ENCODE data around the gene GPNMB.

The GPNMB gene

DNA sequence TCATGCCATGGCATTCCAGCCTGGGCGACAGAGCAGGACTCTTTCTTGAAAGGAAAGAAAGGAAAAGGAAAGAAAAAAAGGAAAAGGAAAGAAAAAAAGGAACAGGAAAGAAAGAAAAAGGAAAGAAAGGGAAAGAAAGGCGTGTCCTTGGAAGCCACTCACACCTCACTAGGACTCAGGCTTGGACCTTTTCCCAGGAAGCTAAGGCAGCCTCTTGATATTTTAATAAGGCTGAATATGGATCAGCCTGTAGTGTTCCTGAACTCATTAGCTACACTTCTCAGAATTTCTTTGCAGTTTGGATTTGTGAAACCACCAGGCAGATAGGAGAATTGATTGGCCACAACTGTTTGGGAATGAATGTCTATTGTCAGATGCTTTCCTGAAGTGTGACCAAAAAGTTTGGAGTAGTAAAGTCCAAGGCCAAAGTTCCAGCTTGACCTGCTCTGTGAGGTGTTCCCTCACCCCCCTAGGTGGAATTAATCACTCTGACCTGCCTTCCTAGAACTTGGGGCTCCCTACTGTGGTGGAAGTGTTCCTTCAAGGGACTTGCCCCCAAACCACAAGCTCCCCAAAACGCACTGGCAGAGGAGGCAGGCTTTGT, 45.5 kb downstream of the GPNMB start:
- Histone ChIP-seq H2AFZ (ENCODE audit: low read length) (no peak overlapping the region), H3K36me3 (ENCODE audit: insufficient read depth, low read length) (no peaks in the 10 kb centered on the region), H3K4me3 (ENCODE audit: low read length, poor library complexity, severe bottlenecking) (no peak overlapping the region), H3F3A (ENCODE audit: low read depth) (no peaks in the 10 kb centered on the region), H4K20me1 (ENCODE audit: insufficient read depth, low read length, poor library complexity, severe bottlenecking) (no peaks in the 10 kb centered on the region), H3K27me3 (ENCODE audit: insufficient read depth, low read length, poor library complexity, severe bottlenecking) (peaks cover 48% of the 10 kb centered on the region), H3K9ac (ENCODE audit: low read depth, low read length, poor library complexity, severe bottlenecking) (no peak overlapping the region), H3K9me2 (replicated peaks; ENCODE audit: low read depth, low read length) (no peaks in the 10 kb centered on the region), H3K79me2 (ENCODE audit: insufficient read depth, low read length) (no peaks in the 10 kb centered on the region), H3K4me2 (ENCODE audit: low read depth, low read length, poor library complexity, severe bottlenecking) (no peak overlapping the region), H3K4me1 (ENCODE audit: insufficient read depth, low read length, poor library complexity, severe bottlenecking) (peaks cover 17% of the 10 kb centered on the region), H3K9me3 (ENCODE audit: insufficient read depth, low read depth, low read length) (no peaks in the 10 kb centered on the region)
- TF ChIP-seq, protein P1, sequence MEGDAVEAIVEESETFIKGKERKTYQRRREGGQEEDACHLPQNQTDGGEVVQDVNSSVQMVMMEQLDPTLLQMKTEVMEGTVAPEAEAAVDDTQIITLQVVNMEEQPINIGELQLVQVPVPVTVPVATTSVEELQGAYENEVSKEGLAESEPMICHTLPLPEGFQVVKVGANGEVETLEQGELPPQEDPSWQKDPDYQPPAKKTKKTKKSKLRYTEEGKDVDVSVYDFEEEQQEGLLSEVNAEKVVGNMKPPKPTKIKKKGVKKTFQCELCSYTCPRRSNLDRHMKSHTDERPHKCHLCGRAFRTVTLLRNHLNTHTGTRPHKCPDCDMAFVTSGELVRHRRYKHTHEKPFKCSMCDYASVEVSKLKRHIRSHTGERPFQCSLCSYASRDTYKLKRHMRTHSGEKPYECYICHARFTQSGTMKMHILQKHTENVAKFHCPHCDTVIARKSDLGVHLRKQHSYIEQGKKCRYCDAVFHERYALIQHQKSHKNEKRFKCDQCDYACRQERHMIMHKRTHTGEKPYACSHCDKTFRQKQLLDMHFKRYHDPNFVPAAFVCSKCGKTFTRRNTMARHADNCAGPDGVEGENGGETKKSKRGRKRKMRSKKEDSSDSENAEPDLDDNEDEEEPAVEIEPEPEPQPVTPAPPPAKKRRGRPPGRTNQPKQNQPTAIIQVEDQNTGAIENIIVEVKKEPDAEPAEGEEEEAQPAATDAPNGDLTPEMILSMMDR (conservative IDR thresholded peaks at IDR 0.05; ENCODE audit: low read length) = no peak
- TF ChIP-seq EZH2phosphoT487 (IDR thresholded peaks at IDR 0.05; ENCODE audit: borderline replicate concordance) = no peak

DNA sequence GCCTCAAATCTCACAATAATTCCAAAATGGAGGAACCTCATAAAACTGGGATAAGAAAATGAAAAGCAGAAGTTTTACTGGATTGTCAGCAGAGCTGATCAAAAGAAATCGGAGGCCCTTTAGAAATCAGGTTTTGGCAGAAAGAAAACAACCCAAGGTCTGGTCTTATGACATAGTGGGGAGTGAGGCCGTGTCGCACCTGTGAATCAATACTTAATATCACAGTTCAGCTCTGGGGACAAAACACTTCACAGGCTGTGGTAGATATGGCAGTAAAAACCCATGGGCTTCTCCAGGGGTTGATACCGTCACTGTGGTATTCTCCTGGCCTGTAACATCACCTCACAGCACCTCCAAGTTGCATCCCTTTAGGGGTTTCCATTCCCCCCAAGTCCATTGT, 46.0 kb downstream of the GPNMB start:
- no peaks in the 10 kb centered on the region for H4K20me1 ChIP-seq (ENCODE audit: insufficient read depth, low read length, poor library complexity, severe bottlenecking)
- no peak overlapping the region for H3K4me3 ChIP-seq (ENCODE audit: low read length, poor library complexity, severe bottlenecking)
- H3K4me1 ChIP-seq (ENCODE audit: insufficient read depth, low read length, poor library complexity, severe bottlenecking) = peaks cover 11% of the 10 kb centered on the region
- H3K36me3 ChIP-seq (ENCODE audit: insufficient read depth, low read length) = no peaks in the 10 kb centered on the region
- H3K9me2 ChIP-seq (replicated peaks; ENCODE audit: low read depth, low read length) = no peaks in the 10 kb centered on the region
- no peaks in the 10 kb centered on the region for H3F3A ChIP-seq (ENCODE audit: low read depth)
- H3K79me2 ChIP-seq (ENCODE audit: insufficient read depth, low read length) = no peaks in the 10 kb centered on the region
- no peak overlapping the region for H3K4me2 ChIP-seq (ENCODE audit: low read depth, low read length, poor library complexity, severe bottlenecking)
- H3K9me3 ChIP-seq (ENCODE audit: insufficient read depth, low read depth, low read length) = no peaks in the 10 kb centered on the region
- H2AFZ ChIP-seq (ENCODE audit: low read length) = no peak overlapping the region
- no peak for TF ChIP-seq EZH2phosphoT487 (IDR thresholded peaks at IDR 0.05; ENCODE audit: borderline replicate concordance)
- TF ChIP-seq, protein P1 (conservative IDR thresholded peaks at IDR 0.05; ENCODE audit: low read length) = no peak
- no peak overlapping the region for H3K9ac ChIP-seq (ENCODE audit: low read depth, low read length, poor library complexity, severe bottlenecking)
- H3K27me3 ChIP-seq (ENCODE audit: insufficient read depth, low read length, poor library complexity, severe bottlenecking) = peaks cover 54% of the 10 kb centered on the region

DNA sequence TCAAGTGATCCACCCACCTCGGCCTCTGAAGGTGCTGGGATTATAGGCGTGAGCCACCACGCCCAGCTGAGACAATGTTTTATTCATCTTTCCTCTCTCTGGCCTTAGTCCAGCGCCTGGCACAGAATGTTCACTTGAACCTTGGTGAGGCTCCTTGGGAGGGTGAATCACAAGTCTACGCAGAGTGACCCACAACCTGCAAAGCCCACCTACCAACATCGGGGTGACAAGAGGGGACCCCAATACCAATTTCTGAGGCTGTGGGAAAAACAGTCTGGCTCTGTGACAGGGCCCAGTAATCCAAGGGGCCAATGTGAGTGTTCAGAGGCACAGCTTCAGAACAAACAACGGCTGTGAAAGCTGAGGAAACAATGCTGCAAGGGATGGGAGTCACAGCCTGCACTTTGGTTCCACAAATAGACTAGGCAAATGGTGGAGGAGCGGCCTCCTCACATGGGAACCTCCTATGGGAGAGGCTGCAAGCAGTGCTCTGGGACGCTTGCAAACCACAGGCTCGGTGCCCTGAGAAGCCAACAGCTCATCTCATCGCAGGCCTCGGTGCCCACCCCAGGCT, 47.0 kb downstream of the GPNMB start:
- peaks cover 6% of the 10 kb centered on the region for H3K4me1 ChIP-seq (ENCODE audit: insufficient read depth, low read length, poor library complexity, severe bottlenecking)
- no peak overlapping the region for H3K4me3 ChIP-seq (ENCODE audit: low read length, poor library complexity, severe bottlenecking)
- no peak overlapping the region for H3K4me2 ChIP-seq (ENCODE audit: low read depth, low read length, poor library complexity, severe bottlenecking)
- no peak overlapping the region for H2AFZ ChIP-seq (ENCODE audit: low read length)
- no peaks in the 10 kb centered on the region for H3K9me3 ChIP-seq (ENCODE audit: insufficient read depth, low read depth, low read length)
- H3K9ac ChIP-seq (ENCODE audit: low read depth, low read length, poor library complexity, severe bottlenecking) = no peak overlapping the region
- H3K9me2 ChIP-seq (replicated peaks; ENCODE audit: low read depth, low read length) = no peaks in the 10 kb centered on the region
- H4K20me1 ChIP-seq (ENCODE audit: insufficient read depth, low read length, poor library complexity, severe bottlenecking) = no peaks in the 10 kb centered on the region
- no peaks in the 10 kb centered on the region for H3F3A ChIP-seq (ENCODE audit: low read depth)
- H3K36me3 ChIP-seq (ENCODE audit: insufficient read depth, low read length) = no peaks in the 10 kb centered on the region
- peaks cover 61% of the 10 kb centered on the region for H3K27me3 ChIP-seq (ENCODE audit: insufficient read depth, low read length, poor library complexity, severe bottlenecking)
- H3K79me2 ChIP-seq (ENCODE audit: insufficient read depth, low read length) = no peaks in the 10 kb centered on the region
- no peak for TF ChIP-seq EZH2phosphoT487 (IDR thresholded peaks at IDR 0.05; ENCODE audit: borderline replicate concordance)
- TF ChIP-seq, protein P1 (conservative IDR thresholded peaks at IDR 0.05; ENCODE audit: low read length) = no peak

Data from Loucy (cell line).